ENCODE measurements around the gene RGL1.

RGL1 gene

GRCh38 chr1:183859831-183860230 is 54.9 kb downstream of the RGL1 start:
- Histone ChIP-seq H3K4me1 (ENCODE audit: control insufficient read depth, insufficient read depth, low read depth, low read length) (peaks cover 1% of the 10 kb centered on the region), H2AK5ac (ENCODE audit: low read length, severe bottlenecking) (no peak overlapping the region), H4K8ac (ENCODE audit: low read length) (no peak overlapping the region), H2BK15ac (ENCODE audit: low read depth, poor library complexity, severe bottlenecking) (no peak overlapping the region), H3K4me3 (ENCODE audit: insufficient read depth in 1 of 2, low read depth in 1 of 2, low read length in 2 of 2) (no peak overlapping the region), H3K14ac (ENCODE audit: low read length in 2 of 2) (no peak overlapping the region), H3K9me3 (ENCODE audit: control insufficient read depth, low read length) (no peaks in the 10 kb centered on the region), H3K27ac (ENCODE audit: low read length, poor library complexity, severe bottlenecking) (no peak overlapping the region), H2BK5ac (ENCODE audit: low read depth, low read length, poor library complexity, severe bottlenecking) (no peak overlapping the region), H2BK12ac (ENCODE audit: low read length in 2 of 2) (no peak overlapping the region), H3K4me2 (ENCODE audit: low read length, poor library complexity, severe bottlenecking) (no peak overlapping the region), H3K27me3 (ENCODE audit: control insufficient read depth in 1 of 2, insufficient read depth in 1 of 2, low read length in 2 of 2) (no peaks in the 10 kb centered on the region), H3K23ac (ENCODE audit: low read length in 2 of 2) (no peak overlapping the region), H3K18ac (ENCODE audit: low read depth in 1 of 2, low read length in 2 of 2) (peak overlapping the region in 1 of 2 experiments; percentile 37), H3K4ac (ENCODE audit: low read depth in 1 of 2, low read length in 2 of 2) (no peak overlapping the region), H2AFZ (ENCODE audit: low read depth, low read length) (no peak overlapping the region), H3K9ac (ENCODE audit: low read length) (no peak overlapping the region), H3K36me3 (ENCODE audit: control insufficient read depth in 1 of 2, insufficient read depth in 2 of 2, low read depth in 1 of 2, low read length in 2 of 2) (peaks cover 0 to 39% of the 10 kb centered on the region in 2 experiments), H4K91ac (ENCODE audit: low read length) (no peak overlapping the region), H3K79me1 (replicated peaks; ENCODE audit: low read length, poor library complexity, severe bottlenecking) (peaks cover 17% of the 10 kb centered on the region), H2BK120ac (ENCODE audit: low read depth, low read length) (no peak overlapping the region)
- no peak for DNase-seq
- WGBS, result 62% methylated on average over 2 of the region's 3 CpGs

DNA sequence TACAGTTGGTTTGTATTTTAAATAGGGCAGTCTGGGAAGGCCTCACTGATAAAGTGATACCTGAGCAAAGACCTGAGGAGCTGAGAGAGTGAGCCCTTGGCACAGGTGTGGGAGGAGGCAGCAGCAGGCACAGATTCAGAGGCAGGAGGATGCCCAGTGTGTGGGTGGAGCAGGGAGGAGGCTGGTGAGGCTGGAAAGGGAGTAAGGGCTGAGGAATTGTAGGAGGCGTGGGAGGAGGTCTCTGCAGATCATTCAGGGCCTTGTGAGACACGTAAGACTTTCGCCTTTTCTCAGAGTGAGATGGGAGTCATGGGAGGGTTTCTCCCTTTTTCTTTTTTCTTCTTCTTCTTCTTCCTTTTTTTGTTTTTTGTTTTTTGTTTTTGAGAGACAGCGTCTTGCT is 58.0 kb downstream of the RGL1 start:
- 100% methylated on average over 2 of the region's 4 CpGs for WGBS
- peaks cover 21% of the 10 kb centered on the region for H3K79me1 ChIP-seq (replicated peaks; ENCODE audit: low read length, poor library complexity, severe bottlenecking)
- no peak overlapping the region for H3K18ac ChIP-seq (ENCODE audit: low read depth in 1 of 2, low read length in 2 of 2)
- DNase-seq, result no peak
- no peak overlapping the region for H4K91ac ChIP-seq (ENCODE audit: low read length)
- H3K27me3 ChIP-seq (ENCODE audit: control insufficient read depth in 1 of 2, insufficient read depth in 1 of 2, low read length in 2 of 2), result no peaks in the 10 kb centered on the region
- no peak overlapping the region for H2BK5ac ChIP-seq (ENCODE audit: low read depth, low read length, poor library complexity, severe bottlenecking)
- no peak overlapping the region for H3K4me2 ChIP-seq (ENCODE audit: low read length, poor library complexity, severe bottlenecking)
- no peak overlapping the region for H2AK5ac ChIP-seq (ENCODE audit: low read length, severe bottlenecking)
- no peak overlapping the region for H3K27ac ChIP-seq (ENCODE audit: low read length, poor library complexity, severe bottlenecking)
- peak overlapping the region in 1 of 2 experiments; percentile 19 for H3K14ac ChIP-seq (ENCODE audit: low read length in 2 of 2)
- H3K4ac ChIP-seq (ENCODE audit: low read depth in 1 of 2, low read length in 2 of 2), result no peak overlapping the region
- H3K23ac ChIP-seq (ENCODE audit: low read length in 2 of 2), result no peak overlapping the region
- H2BK120ac ChIP-seq (ENCODE audit: low read depth, low read length), result no peak overlapping the region
- no peak overlapping the region for H2AFZ ChIP-seq (ENCODE audit: low read depth, low read length)
- H3K36me3 ChIP-seq (ENCODE audit: control insufficient read depth in 1 of 2, insufficient read depth in 2 of 2, low read depth in 1 of 2, low read length in 2 of 2), result peaks cover 7 to 45% of the 10 kb centered on the region in 2 experiments
- H3K4me1 ChIP-seq (ENCODE audit: control insufficient read depth, insufficient read depth, low read depth, low read length), result no peaks in the 10 kb centered on the region
- H2BK15ac ChIP-seq (ENCODE audit: low read depth, poor library complexity, severe bottlenecking), result no peak overlapping the region
- no peak overlapping the region for H2BK12ac ChIP-seq (ENCODE audit: low read length in 2 of 2)
- H3K9ac ChIP-seq (ENCODE audit: low read length), result no peak overlapping the region
- no peak overlapping the region for H3K4me3 ChIP-seq (ENCODE audit: insufficient read depth in 1 of 2, low read depth in 1 of 2, low read length in 2 of 2)
- no peaks in the 10 kb centered on the region for H3K9me3 ChIP-seq (ENCODE audit: control insufficient read depth, low read length)
- no peak overlapping the region for H4K8ac ChIP-seq (ENCODE audit: low read length)

DNA sequence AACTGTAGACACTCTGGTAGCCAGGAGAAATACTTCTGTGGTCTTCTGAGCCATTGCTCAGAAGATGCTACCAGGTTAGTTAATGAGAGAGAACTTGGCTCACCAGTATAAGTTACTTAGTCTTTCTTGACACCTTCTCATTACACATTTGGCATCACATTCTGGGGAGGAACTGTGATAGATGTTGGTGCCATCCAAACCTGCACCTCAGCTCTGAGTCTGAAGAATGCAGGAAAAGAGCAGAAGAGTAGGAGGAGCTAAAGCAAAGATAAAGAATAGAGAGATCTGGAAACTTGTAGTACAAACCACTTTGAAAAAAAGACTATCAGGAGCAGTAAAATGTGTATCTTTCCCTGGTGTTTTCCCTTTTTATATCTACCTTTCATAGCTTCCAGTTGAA is 58.9 kb downstream of the RGL1 start:
- Histone ChIP-seq H3K4ac (ENCODE audit: low read depth in 1 of 2, low read length in 2 of 2) (no peak overlapping the region), H3K14ac (ENCODE audit: low read length in 2 of 2) (no peak overlapping the region), H3K79me1 (replicated peaks; ENCODE audit: low read length, poor library complexity, severe bottlenecking) (peaks cover 21% of the 10 kb centered on the region), H3K4me3 (ENCODE audit: insufficient read depth in 1 of 2, low read depth in 1 of 2, low read length in 2 of 2) (no peak overlapping the region), H3K9ac (ENCODE audit: low read length) (no peak overlapping the region), H3K18ac (ENCODE audit: low read depth in 1 of 2, low read length in 2 of 2) (no peak overlapping the region), H3K4me1 (ENCODE audit: control insufficient read depth, insufficient read depth, low read depth, low read length) (no peaks in the 10 kb centered on the region), H2BK12ac (ENCODE audit: low read length in 2 of 2) (no peak overlapping the region), H4K91ac (ENCODE audit: low read length) (no peak overlapping the region), H3K27ac (ENCODE audit: low read length, poor library complexity, severe bottlenecking) (no peak overlapping the region), H2BK120ac (ENCODE audit: low read depth, low read length) (no peak overlapping the region), H4K8ac (ENCODE audit: low read length) (no peak overlapping the region), H2AFZ (ENCODE audit: low read depth, low read length) (no peak overlapping the region), H3K23ac (ENCODE audit: low read length in 2 of 2) (no peak overlapping the region), H3K27me3 (ENCODE audit: control insufficient read depth in 1 of 2, insufficient read depth in 1 of 2, low read length in 2 of 2) (no peaks in the 10 kb centered on the region), H2AK5ac (ENCODE audit: low read length, severe bottlenecking) (no peak overlapping the region), H2BK15ac (ENCODE audit: low read depth, poor library complexity, severe bottlenecking) (no peak overlapping the region), H3K36me3 (ENCODE audit: control insufficient read depth in 1 of 2, insufficient read depth in 2 of 2, low read depth in 1 of 2, low read length in 2 of 2) (peaks cover 7 to 46% of the 10 kb centered on the region in 2 experiments), H2BK5ac (ENCODE audit: low read depth, low read length, poor library complexity, severe bottlenecking) (no peak overlapping the region), H3K9me3 (ENCODE audit: control insufficient read depth, low read length) (no peaks in the 10 kb centered on the region), H3K4me2 (ENCODE audit: low read length, poor library complexity, severe bottlenecking) (no peak overlapping the region)
- no peak for DNase-seq

- H3K27me3 ChIP-seq (ENCODE audit: control insufficient read depth in 1 of 2, insufficient read depth in 1 of 2, low read length in 2 of 2), result no peaks in the 10 kb centered on the region
- no peak overlapping the region for H2AFZ ChIP-seq (ENCODE audit: low read depth, low read length)
- DNase-seq, result no peak
- H2BK15ac ChIP-seq (ENCODE audit: low read depth, poor library complexity, severe bottlenecking), result no peak overlapping the region
- 98% methylated on average over 3 of the region's 3 CpGs for WGBS
- H3K4me1 ChIP-seq (ENCODE audit: control insufficient read depth, insufficient read depth, low read depth, low read length), result no peaks in the 10 kb centered on the region
- no peak overlapping the region for H3K9ac ChIP-seq (ENCODE audit: low read length)
- no peak overlapping the region for H4K91ac ChIP-seq (ENCODE audit: low read length)
- H3K4me3 ChIP-seq (ENCODE audit: insufficient read depth in 1 of 2, low read depth in 1 of 2, low read length in 2 of 2), result no peak overlapping the region
- H3K9me3 ChIP-seq (ENCODE audit: control insufficient read depth, low read length), result no peaks in the 10 kb centered on the region
- peaks cover 21% of the 10 kb centered on the region for H3K79me1 ChIP-seq (replicated peaks; ENCODE audit: low read length, poor library complexity, severe bottlenecking)
- no peak overlapping the region for H3K23ac ChIP-seq (ENCODE audit: low read length in 2 of 2)
- no peak overlapping the region for H2BK120ac ChIP-seq (ENCODE audit: low read depth, low read length)
- H3K36me3 ChIP-seq (ENCODE audit: control insufficient read depth in 1 of 2, insufficient read depth in 2 of 2, low read depth in 1 of 2, low read length in 2 of 2), result peaks cover 7 to 46% of the 10 kb centered on the region in 2 experiments
- no peak overlapping the region for H3K4me2 ChIP-seq (ENCODE audit: low read length, poor library complexity, severe bottlenecking)
- H2BK5ac ChIP-seq (ENCODE audit: low read depth, low read length, poor library complexity, severe bottlenecking), result no peak overlapping the region
- H3K18ac ChIP-seq (ENCODE audit: low read depth in 1 of 2, low read length in 2 of 2), result no peak overlapping the region
- H3K4ac ChIP-seq (ENCODE audit: low read depth in 1 of 2, low read length in 2 of 2), result no peak overlapping the region
- no peak overlapping the region for H2AK5ac ChIP-seq (ENCODE audit: low read length, severe bottlenecking)
- H4K8ac ChIP-seq (ENCODE audit: low read length), result no peak overlapping the region
- H3K14ac ChIP-seq (ENCODE audit: low read length in 2 of 2), result no peak overlapping the region
- H2BK12ac ChIP-seq (ENCODE audit: low read length in 2 of 2), result no peak overlapping the region
- H3K27ac ChIP-seq (ENCODE audit: low read length, poor library complexity, severe bottlenecking), result no peak overlapping the region
These were observed 59.7 kb downstream of the RGL1 start for GRCh38 chr1:183864611-183865010.

Data from mesenchymal stem cell (in vitro differentiated cells and primary cell).